DOHH2 (cell line): ENCODE data around the gene VASH2.

Experiments
- CTCF ChIP-seq: fragments of 200-600 bp; sonication (generic); IDR thresholded peaks from one replicate; pipeline ENCODE4 v1.5.1; 2014; ENCODE audit warnings: antibody characterized with exemption, mild to moderate bottlenecking, low read depth, low read length; ENCODE audit not compliant: poor library complexity, severe bottlenecking
- EZH2phosphoT487 ChIP-seq: fragments of 200-600 bp; sonication (generic); IDR thresholded peaks from 2 replicates; pipeline ENCODE4 v1.6.1; 2017; ENCODE audit warnings: borderline replicate concordance, mild to moderate bottlenecking, antibody characterized with exemption, low read length, moderate library complexity, mixed read lengths

DNA sequence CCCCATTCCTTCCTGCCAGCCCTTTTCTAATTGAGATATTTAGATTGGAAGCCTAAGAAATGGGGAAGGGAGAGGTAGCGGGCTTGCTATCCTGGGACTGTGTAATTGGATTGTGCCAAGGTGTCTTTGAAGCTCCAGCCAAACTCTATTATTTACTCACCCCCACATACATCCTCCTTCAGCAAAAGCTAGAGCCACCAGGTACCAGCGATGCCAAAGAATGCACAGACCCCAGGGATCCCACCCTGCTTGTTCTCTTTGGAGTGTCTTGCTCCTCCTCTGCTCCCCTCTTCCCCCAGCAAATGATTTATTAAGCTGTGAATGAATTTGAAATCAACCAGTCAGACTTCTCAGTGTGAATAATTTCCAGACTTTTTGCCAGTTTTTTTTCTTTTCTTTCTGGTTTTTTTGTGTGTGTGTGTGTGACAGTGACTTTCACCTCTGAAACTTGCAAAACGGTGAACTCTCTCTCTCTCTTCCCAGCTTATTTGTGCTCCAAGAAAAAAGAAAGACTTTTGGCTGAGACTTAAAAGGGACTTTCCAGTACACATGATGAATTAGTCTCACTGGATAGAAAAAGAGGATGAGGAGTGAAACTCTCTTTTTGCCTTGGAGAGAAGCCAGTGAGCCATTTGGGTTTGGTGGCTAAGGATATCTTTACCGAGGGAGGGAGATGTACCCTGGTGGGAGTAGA, 1.8 kb downstream of the VASH2 start:
- no peak for TF ChIP-seq EZH2phosphoT487
- TF ChIP-seq CTCF = no peak
